ENCODE results near the gene TRIM28. TPM values are rescaled to one million over a fixed set of nuclear protein-coding genes. Genes with fewer than 3 reads are reported as not detected.

TRIM28 gene
- total and polyA plus RNA-seq, 2 donors (not counting 3 experiments of a cell fraction or from before 2014, with no cell fraction given), result 429 to 521 TPM

GRCh38 chr19:58555369-58555885 is 11.6 kb downstream of the TRIM28 start:
- Histone ChIP-seq H3K4me2 (ENCODE audit: insufficient read depth, low read length) (peak overlapping the region; percentile 12), H3K4me1 (ENCODE audit: control insufficient read depth, extremely low read depth, insufficient read depth, low read length) (peaks cover 34% of the 10 kb centered on the region), H3K9me1 (replicated peaks; ENCODE audit: control insufficient read depth, extremely low read depth, insufficient read depth, low read length) (no peaks in the 10 kb centered on the region), H2AFZ (ENCODE audit: low read depth, low read length) (no peak overlapping the region), H4K20me1 (replicated peaks; ENCODE audit: control insufficient read depth, extremely low read depth, insufficient read depth, low read length) (no peaks in the 10 kb centered on the region), H3K27ac (ENCODE audit: insufficient read depth, low read depth, low read length) (peak overlapping the region; percentile 54), H3K4me3 (replicated peaks in 1 of 3; ENCODE audit: insufficient read depth in 1 of 3, low read depth in 1 of 3, low read length in 3 of 3) (peak overlapping the region in 2 of 3 experiments; percentile 17 to 62), H3K27me3 (ENCODE audit: control insufficient read depth in 2 of 2, insufficient read depth in 2 of 2, low read length in 2 of 2) (no peaks in the 10 kb centered on the region), H3K36me3 (ENCODE audit: control insufficient read depth in 2 of 2, extremely low read depth in 1 of 2, insufficient read depth in 2 of 2, low read length in 2 of 2) (peaks cover 14 to 28% of the 10 kb centered on the region in 2 experiments), H3K9ac (replicated peaks; ENCODE audit: extremely low read depth, insufficient read depth, low read length) (peak overlapping the region; percentile 39), H3K79me2 (ENCODE audit: control insufficient read depth, insufficient read depth, low read length) (peaks cover 23% of the 10 kb centered on the region), H3K9me3 (replicated peaks; ENCODE audit: control insufficient read depth, insufficient read depth, low read length) (no peaks in the 10 kb centered on the region)
- TF ChIP-seq MAX (IDR thresholded peaks at IDR 0.05; ENCODE audit: insufficient read depth, insufficient read length) (no peak), CTCF (IDR thresholded peaks at IDR 0.05; ENCODE audit: extremely low read depth in 1 of 2, insufficient read depth in 1 of 2, low read depth in 1 of 2, low read length in 2 of 2) (no peak), EZH2 (IDR thresholded peaks at IDR 0.05; ENCODE audit: borderline replicate concordance, low read depth, low read length, severe bottlenecking) (no peak)
- dilution Hi-C loops (cut with MboI; ENCODE audit: extremely low pct_ligation_motif_present, low sequenced_read_pairs) (no loop called here), intact Hi-C loops (cut with micrococcal nuclease) (loop anchor here (1.0 kb wide), 1 partner anchor 36 kb away; the partner anchor contains the start of gene ZBTB45)
- ChIA-PET CTCF (interaction anchor here (1.1 to 3.7 kb wide), 5 partner anchors 10 to 41 kb away, joined by 3 to 60 read pairs (median 13); partner anchors contain the start of genes MZF1 and ZBTB45), POLR2A (interaction anchor here (0.8 to 3.1 kb wide), 3 partner anchors 11 to 42 kb away, joined by 4 to 17 read pairs (median 4); partner anchors contain the start of gene TRIM28)
- FAIRE-seq (no peak), DNase-seq (ENCODE audit: low read depth, low spot score) (no peak)
- TSS peak; percentile 32 for BruUV-seq (replicated peaks)
